C4-2B (cell line): ENCODE measurements around the gene ELAVL3.

Experiments used
- ZFX ChIP-seq: fragments of 450-650 bp; IDR thresholded peaks from 2 replicates; pipeline ENCODE4 v1.6.1; 2017
- TF ChIP-seq, protein P1 (sequence below): fragments of 450-650 bp; conservative IDR thresholded peaks from 2 replicates; pipeline ENCODE4 v1.5.1; 2017; ENCODE audit warnings: mild to moderate bottlenecking

DNA sequence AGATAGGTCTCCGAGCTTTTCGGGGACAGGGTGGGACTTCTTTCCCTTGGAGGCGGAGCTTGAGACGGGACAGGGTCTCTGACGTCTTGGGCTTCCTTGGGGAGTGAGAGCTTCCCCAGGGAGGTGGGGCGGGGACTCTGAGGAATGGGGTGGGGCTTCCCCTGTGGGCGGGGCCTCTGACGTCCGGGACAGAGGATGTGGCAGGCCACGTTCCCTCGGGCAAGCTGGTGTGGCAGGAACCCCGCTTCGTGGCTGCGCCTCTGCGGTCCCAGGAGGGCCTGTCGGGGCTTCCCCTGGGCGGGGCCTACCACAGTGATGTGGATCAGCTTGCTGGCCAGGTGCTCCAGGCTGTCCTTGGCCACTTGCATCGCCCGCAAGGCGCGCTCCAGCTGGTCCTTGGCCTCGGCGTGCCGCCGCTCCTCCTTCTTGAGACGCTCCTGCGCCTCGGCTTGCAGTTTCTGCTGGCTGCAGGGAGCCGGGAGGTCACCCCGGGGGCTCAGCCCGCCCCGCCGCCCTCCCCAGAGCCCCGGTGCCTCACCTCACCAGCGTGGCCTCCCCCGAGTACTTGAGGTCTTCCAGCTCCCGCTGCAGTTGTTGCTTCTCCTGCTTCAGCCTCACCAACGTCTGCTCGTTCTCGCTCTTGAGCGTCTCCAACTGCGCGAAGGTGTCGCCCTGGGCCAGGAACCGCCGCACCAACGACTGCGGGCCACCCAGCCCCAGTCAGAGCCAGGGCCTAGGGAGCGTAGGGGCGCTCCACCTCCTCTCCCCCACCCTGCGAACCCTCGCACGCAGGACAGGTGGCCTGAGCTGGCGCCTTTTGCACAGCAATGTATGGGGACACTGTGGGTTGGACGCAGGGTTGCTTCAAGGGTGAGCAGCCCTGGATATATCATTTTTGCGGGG lies 58.4 kb downstream of the ELAVL3 start:
- TF ChIP-seq, protein P1, sequence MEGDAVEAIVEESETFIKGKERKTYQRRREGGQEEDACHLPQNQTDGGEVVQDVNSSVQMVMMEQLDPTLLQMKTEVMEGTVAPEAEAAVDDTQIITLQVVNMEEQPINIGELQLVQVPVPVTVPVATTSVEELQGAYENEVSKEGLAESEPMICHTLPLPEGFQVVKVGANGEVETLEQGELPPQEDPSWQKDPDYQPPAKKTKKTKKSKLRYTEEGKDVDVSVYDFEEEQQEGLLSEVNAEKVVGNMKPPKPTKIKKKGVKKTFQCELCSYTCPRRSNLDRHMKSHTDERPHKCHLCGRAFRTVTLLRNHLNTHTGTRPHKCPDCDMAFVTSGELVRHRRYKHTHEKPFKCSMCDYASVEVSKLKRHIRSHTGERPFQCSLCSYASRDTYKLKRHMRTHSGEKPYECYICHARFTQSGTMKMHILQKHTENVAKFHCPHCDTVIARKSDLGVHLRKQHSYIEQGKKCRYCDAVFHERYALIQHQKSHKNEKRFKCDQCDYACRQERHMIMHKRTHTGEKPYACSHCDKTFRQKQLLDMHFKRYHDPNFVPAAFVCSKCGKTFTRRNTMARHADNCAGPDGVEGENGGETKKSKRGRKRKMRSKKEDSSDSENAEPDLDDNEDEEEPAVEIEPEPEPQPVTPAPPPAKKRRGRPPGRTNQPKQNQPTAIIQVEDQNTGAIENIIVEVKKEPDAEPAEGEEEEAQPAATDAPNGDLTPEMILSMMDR = no peak
- no peak for TF ChIP-seq ZFX
